Endometrium (tissue), 2 donors: ENCODE measurements around the gene LSMEM2.
"Not testable (repeated sequence)": the region's sequence is repeated elsewhere in the genome, so short reads cannot be mapped to it uniquely, and the experiment has no call there.

Experiments used
- FAIRE-seq: peaks from 2 replicates; lab custom pipeline; 2012; peaks lifted over from hg19 to GRCh38; lab: Jason Lieb, UNC
- donor health status: control.
- donor health status: control.

The LSMEM2 gene

DNA sequence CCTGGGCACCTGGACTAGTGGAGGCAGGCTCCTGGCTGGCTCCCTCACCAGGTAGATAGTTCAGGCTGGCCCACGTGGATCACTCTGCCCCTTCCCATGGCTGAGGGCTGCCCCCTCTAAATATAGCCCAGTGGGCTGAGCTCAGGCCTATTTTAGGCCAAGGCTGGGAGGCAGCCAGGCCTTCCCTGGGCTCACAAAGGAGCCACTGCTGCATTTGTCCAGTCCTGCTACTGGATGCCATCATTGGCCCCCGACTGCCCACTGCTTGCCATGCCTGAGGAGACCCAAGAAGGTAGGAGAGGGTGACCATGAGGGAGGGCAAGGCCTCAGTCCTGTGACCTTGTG lies at the start of gene LSMEM2:
TSS of gene LSMEM2 (plus strand) at position 208 of the 345 bp plus-strand sequence. CDS start at position 235, 27 bp downstream.
- FAIRE-seq, result no peak

GRCh38 chr3:50229490-50229889 lies 49.4 kb upstream of the LSMEM2 start:
- no peak for FAIRE-seq

GRCh38 chr3:50230104-50230793 lies 48.6 kb upstream of the LSMEM2 start:
- no peak for FAIRE-seq

DNA sequence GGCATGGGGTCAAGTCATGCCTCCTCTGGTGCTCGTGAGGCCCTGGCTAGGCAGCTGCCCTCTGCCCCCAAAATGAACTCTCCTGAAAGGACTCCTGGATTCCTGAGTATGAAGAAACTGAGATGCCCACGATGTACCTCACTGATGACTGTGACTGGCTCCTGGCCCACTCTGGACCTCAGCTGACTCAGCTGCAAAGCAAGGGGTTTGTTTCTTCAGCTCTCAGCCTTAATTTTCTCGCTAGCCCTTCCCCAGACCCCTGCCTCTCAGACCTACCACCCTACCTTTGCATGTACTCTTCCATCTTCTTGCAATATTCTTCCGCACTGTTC lies 48.1 kb upstream of the LSMEM2 start:
- no peak for FAIRE-seq

GRCh38 chr3:50231581-50231980 lies 47.3 kb upstream of the LSMEM2 start:
- FAIRE-seq, result no peak

- FAIRE-seq, result no peak
Observed at GRCh38 chr3:50232303-50232702, 46.6 kb upstream of the LSMEM2 start.

GRCh38 chr3:50233176-50233575 lies 45.7 kb upstream of the LSMEM2 start:
- FAIRE-seq, result no peak

DNA sequence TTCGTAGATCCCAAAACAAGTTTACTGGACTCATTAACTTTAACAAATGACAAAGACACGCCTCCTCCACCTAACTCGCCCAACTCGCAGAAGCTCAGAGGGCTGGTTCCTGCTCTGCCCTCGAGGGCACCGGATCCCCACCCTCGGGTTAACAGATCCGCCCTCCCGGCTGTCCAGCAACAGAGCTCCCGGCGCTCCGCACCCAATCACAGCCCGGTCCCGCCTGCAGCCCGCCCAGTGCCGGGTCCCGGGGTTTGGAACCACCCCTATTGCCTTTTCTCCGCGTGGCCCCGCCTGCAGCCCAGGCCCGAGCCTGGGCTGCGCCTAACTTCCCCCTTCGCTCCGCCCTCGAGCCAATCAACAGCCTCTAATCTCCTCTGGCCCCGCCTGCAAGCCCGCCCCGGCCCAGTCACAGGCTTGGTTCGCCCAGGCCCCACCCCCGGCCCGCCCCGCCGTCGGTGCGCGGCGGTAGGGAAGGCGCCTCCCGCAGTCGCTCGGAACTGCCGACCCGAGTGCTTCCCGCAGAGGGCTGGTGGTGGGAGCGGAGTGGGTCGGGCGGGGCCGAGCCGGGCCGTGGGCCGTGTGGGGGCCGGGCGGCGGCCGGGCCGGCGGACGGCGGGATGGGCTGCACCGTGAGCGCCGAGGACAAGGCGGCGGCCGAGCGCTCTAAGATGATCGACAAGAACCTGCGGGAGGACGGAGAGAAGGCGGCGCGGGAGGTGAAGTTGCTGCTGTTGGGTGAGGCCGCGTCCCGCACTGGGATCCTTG lies 43.0 kb upstream of the LSMEM2 start, which contains the start of gene GNAI2:
TSS of gene GNAI2 (plus strand) at position 489 of the 768 bp plus-strand sequence. CDS start at position 621, 132 bp downstream.
- FAIRE-seq, result peak; percentile 100

DNA sequence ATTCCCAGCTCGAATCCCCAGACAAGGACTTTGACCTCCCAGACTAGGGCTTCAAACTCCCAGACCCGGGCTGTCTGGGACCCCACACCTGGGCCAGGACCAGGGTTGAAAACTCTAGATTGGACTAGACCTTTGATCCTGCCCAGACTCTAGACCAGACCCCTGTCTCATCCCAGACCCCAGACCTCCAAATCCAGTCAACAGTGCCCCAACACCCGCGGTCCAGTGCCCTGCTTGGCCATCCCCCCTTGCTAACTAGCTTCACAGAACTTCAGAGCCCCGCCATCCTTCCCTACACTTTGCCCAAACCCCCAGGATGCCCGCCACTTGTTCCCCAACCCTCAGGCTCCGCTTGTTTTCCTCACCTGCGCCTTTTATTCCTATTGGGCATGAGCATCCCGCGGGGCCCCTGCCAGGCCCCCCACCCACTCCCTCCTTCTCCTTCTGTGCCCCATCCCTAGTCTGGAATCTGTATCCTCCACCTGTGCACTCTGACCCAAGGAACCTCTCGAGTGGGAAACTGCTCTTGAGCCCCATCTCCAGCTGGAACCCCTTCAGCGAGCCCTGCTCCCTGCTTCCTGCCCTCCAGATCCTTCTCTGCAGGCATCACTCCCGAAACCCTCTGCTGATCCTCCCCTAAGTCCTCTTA lies 42.3 kb upstream of the LSMEM2 start:
- no peak for FAIRE-seq

DNA sequence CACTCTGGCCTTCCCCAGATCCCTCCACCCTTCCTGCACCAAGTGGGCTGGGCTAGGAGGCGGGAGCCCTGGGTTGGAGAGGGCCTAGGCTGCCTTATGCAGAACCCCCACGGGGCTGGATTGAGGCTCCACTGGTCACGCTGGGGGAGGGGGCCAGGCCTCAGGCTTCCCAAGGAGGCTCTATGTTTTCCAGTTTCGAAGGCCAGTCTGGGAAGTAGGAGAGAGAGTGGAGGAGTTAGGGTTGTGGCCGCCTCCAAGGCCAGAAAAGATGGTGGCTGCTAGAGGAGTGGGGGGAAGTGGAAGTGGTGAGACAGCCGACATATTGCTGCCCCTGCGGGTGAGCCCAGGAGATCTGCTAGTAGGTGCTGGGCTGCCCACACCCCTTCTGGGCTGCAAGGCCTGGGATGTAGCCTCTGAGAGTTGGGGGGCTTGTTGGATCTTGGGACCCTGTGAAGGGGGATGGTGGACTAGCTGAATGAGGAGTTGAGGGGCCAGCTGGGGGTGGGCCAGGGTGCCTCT lies 41.7 kb upstream of the LSMEM2 start:
- FAIRE-seq, result no peak

- no peak for FAIRE-seq
Observed at GRCh38 chr3:50237754-50238548, 40.9 kb upstream of the LSMEM2 start.

DNA sequence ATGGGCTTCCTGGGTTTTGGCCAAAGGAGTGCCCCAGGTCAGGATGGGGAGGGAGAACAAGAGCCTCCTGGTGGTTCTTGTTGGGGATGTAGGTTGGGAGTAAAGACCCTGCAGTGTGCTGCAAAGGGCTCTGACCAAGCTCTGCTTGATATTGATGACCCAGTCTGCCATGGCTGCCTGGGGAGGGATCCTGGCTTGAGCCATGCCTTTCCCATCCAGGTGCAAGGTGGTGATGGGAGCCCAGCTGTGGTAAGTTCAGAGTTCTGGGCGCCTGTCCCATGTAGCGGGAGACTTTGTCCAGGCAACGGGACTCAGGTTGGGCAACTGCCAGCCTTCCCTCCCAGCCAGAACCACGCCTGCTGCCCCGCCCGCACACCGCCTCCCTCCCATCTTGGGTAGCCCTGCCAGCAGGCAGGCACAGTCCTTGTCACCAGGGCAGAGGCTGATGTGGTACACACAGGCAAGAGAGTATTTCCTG lies 40.3 kb upstream of the LSMEM2 start:
- no peak for FAIRE-seq

DNA sequence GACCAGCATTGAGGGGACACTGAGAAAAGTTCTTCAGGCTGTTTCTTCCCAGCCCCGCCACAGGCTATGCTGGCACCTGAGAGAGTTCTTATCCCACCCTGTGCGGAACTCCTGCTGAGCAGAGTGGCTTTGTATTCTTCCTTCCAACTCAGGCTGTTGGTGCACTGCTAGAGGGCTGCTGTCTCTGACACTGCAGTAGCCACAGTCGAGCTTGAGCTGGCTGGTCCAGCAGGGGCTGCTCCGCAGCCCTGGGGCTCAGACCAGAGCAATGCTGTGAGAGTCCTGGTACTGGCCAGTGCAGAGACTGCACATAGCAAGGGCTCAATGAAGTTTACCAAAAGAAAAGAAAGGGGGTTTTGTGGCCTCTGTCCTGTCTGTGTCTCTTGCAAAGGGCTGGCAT lies 39.2 kb upstream of the LSMEM2 start:
- no peak for FAIRE-seq

DNA sequence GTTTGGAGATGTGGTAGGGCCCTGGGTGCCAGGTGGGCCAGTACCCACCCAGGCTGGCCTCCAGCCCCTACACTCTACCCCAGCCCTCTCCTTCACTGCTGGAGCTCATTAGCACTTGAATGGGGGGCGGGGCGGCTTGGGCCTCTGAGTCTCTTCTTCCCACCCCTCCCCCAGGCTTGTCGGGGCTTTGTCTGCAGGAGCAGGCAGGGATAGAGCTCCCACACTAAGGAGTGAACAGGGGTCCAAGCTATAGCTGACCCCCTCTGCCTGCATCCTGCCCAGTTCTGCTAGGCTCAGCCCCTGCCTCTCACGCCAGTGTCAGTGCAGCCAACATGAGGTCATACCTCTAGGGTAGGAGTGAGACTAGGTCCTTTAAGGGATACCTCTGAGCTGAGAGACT lies 37.7 kb upstream of the LSMEM2 start:
- FAIRE-seq, result no peak

- FAIRE-seq, result no peak
Observed at GRCh38 chr3:50241713-50242380, 37.0 kb upstream of the LSMEM2 start.

DNA sequence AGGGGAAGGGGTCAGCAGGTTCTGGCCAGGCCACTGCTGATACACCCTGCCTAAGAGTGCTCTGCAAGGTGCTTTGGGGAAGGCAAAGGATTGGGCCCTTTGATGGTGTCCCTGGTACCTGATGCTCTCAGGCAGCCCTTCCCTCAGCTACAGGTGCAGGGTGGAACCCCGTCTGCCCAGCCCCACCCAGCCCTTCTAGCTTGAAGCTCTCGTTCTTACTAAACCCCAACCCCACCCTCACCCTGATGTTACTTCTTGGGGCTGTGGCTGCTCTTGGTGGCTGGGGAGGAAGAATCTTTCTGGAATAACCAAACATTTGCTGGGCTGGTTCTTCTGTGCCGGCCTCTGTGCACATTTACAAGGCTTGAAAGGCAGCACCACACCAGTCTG lies 36.5 kb upstream of the LSMEM2 start:
- FAIRE-seq, result no peak

DNA sequence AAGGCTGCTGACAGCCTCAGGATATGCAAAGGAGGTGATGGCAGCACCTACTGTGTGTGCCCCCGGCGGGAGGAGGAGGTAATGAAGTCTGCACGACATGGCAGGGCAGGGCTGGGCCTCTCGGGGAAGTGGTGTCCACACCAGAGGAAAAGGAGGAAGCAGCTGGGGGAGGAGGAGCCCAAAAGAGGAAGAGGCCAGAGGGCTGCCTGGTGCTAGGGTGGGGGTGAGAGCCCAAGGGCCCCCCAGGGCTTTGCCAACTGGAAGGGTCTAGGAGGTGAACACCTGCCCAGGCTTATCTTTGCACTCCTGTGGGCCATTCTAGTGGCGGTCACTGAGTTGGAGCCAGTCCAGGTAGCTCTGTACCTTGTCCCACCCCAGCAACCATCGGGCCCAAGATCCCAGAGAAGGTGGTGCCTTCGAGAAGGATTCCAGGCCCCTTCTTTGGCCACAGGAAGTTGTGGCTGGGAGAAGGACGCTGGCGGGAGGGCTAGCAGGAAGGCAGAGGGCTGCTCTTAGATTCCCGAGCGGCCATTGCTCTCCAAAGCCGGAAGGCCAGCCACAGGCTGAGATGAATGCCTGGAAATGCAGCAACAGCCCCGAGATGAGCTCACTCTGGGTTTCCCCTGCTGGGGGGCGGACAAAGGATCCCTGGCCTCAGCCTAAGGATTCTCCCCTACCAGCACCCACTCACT lies 35.9 kb upstream of the LSMEM2 start:
- FAIRE-seq, result no peak

GRCh38 chr3:50243543-50243895 lies 35.4 kb upstream of the LSMEM2 start:
- FAIRE-seq, result no peak

GRCh38 chr3:50244813-50245212 lies 34.1 kb upstream of the LSMEM2 start:
- FAIRE-seq, result not testable (repeated sequence)

DNA sequence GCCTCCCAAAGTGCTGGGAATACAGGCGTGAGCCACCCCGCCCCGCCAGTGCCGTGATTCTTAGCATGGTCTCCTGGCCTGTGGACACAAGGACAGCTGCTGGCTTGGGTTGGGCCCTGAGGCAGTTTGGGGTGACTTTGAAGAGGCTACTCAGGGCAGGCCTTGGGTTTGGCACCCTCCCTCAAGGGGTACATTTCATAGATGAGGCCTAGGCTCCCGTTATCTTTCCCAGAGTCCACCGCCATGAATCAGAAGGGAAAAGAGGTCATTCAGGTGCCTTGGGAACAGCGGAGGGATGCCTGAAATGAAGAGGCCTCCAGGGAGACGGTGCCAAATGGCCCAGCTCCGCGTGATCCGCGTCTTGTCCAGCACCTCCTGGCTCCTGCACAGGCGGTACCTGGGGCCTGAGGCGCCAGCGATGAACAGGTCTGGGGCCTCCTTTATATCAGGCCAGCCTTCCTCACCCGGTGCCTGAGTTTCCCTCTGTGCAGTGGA lies 33.6 kb upstream of the LSMEM2 start:
- no peak for FAIRE-seq
